ENCODE data around the gene POU3F3. TPM values are rescaled to one million over a fixed set of nuclear protein-coding genes. Genes with fewer than 3 reads are reported as not detected.

POU3F3 gene
- not detected for polyA plus RNA-seq (ENCODE audit: insufficient read length)

DNA sequence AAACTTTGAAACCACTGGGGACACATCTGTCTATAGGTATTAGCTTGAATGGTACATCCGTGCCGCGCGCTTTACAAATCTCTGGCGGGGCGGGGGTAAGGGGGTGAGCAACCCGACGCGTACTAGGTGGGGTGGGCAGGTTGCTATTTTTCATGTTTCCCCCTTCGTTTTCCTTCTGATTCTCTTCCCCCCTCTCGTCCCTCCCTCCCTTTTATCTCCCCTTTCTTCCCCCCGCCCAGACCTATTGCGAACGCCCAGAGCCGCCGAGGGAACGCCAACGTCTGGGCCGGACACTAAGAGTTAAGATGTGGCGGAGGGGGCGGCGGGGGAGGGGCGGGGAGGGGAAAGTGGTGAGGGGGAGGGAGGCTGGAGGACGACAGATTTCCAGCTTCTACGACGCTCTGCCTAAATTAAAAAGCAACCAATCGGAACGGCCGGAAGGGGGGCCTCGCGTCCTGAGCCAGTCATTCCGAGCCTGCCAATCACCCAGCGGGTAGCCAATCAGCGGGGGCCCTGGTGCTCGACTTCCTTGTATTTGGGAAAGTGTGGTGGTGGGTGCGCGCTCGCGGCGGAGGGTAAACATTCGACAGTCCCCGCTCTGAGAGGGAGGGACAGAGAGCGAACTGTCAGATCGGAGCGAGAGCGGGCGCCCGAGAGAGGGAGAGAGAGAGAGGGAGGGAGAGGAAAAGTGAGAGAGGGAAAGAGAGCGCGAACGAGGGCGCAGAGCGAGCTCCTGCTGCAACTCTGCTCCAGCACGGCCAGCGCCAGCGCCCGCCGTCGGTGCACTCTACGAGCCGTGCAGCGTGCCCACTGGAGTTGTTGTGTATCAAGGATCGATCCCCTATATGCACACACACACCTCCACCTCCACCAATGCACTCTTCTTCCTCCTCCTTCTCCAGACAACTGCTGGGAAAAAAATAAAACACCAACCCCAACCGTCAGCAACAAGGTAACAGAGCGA lies at the start of gene POU3F3:
Gene POU3F3, plus strand, starts transcription at position 582 of the 964 bp plus-strand sequence. CDS start 1,396 bp downstream, outside the sequence.
- DNase-seq, result peak; percentile 57

DNA sequence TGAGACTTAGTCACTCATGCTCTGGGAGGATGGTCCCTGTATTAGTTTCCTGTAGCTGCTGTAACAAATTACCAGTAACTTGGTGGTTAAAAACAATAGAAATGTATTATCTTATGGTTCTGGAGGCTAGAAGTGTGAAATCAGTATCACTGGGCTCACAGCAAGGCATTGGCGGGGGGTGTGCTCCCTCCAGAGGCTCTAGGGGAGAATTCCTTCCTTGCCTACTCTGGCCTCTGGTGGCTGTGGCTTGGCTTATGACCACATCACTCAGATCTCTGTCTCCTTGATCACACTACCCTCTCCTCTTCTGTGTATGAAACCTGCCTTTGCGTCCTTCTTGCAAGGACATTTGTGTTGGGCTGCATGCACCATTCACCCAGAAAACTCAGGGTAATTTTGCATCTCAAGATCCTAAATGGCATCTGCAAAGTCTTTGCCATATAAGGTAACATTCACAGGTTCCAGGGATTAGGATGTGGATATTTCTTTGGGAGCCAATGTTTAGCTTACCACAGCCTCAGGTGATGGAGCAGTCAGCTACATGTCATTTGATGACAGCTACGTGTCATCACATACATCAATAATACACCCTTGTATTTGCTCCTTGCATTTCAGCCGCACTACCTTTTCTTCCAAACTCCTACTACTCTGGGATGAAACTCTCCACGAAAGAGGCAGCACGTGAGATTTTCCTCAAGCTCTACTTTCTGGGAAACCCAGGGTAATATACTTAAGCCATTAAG lies 49.6 kb upstream of the POU3F3 start:
- no peak for DNase-seq

DNA sequence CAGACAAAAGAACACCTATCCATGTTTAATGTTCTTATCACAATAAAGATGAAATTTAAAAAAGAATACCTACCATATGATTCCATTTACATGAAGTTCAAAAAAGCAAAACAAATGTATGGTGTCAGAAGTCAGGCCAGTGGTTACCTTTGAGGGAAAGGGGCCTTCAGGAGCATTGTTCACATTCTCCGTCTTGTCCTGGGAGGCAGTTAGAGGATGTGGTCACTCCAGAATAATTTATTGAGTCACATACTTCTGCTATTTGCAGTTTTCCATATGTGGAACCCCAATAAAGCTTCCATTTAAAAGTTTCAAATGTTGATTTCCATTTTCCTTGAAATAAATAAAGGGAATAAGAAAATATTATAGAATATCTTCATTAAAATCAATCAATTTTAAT lies 41.6 kb upstream of the POU3F3 start:
- DNase-seq, result no peak

DNA sequence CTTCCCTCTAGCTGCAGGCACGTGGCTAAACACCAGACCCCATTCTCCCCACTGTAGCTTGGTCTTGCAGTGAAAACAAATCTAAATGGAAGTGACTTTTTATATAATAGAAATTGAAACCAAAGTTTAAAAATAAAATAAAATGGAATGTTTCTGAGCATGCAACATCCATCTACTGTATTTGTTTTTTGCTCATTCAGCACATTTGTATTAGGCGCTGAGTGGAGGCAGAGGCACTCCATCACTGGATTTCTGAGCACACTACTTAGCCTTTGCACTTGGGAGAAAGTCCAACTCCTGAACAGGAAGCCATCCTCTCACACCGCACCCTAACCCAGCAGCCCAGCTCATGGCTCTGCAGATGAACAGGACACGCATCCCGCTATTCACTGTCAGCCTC lies 37.8 kb upstream of the POU3F3 start:
- no peak for DNase-seq

DNA sequence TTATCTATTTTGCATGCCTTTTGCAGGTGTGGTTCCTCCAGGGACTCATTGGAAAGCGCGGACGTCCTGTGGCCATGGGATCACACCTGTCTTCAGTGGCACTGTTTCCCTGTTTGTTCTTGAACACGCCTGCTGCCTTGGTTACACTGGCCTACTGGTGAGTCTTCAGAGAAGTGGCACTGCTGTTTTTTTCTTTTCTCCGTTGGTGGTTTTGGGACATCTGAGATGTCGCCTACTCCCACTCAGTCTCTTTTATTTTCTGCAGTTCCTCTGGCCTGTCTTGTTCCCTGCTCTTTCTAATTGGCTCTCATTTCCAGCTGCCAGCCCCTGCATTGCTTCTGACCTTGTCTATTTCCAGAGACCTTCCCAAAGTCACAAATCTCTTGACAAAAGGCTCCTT lies 35.7 kb upstream of the POU3F3 start:
- no peak for DNase-seq

DNA sequence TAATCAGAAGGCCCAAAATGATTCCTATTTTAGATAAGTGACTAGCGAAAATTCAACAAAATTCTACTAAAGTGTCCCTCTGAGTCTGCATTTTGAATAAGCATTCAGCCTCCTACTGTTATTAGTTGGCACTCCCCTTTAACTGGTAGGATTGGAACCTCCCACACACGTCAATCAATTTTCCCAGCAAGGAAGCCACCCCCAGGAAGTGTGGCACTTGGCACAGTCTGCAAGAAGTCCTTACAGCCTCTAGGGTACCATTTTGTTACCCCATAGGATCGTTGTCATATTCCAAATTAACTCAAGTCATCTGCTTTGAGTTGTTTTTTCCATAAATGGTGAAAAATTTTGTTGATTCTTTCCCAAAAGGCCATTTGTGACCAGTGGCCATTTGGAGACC lies 33.8 kb upstream of the POU3F3 start:
- DNase-seq, result no peak

DNA sequence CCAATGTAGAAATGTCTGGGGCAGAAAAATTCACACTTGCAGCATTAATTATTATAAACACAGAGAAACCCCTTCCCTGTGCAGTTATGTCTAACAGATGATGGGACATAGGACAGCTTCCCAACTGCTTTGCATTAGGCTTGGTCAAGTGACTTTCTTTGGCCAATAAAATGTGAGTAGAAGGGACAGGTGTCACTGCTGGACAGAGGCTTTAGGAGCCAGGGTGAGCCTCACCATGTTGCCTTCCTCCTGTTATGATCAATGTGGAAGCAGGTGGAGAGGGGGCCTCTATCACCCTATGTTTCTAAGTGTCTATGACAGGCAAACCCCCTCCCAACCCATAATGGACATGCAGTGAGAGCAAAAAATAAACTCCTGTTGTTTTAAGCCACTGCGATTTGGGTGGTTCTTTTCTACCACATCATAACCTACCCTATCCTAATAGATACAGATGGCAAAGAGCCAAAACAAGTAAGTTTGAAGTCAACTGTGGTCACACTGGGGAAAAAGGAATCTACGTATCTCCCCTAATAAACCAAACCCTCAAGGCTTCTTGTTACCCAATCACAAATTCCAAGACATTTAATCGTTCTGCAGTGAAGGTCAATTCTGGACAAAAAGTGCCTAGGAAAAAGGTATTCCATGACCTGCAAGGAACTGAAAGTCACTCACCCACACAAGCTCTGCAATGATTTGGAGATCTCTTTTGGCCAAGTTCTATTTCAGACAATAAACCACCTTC lies 28.6 kb upstream of the POU3F3 start:
- no peak for DNase-seq

DNA sequence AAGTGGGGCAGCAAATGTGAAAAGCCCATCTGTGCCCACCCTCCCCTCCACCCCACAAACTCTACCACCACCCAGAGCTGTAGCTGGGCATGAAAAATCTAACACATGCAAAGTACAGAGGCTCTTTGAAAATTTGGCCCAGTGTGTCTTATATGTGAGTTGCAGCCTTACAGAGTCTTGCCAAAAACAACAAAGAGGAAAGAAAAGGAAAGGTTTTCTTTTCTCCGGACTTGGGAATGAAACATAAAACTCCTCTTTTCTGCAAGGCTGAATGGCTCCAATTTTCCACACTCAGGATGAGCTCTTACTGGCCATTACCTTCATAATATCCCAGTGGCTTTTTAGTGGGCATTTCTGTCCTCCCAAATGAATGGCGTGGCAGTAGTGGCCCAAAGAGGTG lies 27.9 kb upstream of the POU3F3 start:
- DNase-seq, result no peak

DNA sequence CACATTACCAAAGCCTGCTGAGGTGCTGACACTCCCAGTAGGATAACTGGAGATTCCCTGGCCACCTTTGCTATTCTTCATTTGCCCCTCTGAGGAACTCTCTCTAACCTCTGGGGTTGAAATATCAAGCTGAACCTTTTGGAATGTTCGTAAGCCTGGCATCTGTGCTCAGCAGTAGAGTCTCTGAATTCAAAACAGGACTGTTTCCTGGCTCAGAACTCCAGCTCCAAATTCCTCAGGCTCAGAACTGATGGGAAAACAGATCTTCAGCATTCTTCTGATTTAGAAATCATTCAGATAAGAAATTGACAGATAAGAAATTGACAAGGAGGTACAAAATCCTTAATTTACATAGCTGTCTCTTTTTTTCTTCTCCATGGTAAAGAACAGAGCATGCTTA lies 22.2 kb upstream of the POU3F3 start:
- no peak for DNase-seq

DNA sequence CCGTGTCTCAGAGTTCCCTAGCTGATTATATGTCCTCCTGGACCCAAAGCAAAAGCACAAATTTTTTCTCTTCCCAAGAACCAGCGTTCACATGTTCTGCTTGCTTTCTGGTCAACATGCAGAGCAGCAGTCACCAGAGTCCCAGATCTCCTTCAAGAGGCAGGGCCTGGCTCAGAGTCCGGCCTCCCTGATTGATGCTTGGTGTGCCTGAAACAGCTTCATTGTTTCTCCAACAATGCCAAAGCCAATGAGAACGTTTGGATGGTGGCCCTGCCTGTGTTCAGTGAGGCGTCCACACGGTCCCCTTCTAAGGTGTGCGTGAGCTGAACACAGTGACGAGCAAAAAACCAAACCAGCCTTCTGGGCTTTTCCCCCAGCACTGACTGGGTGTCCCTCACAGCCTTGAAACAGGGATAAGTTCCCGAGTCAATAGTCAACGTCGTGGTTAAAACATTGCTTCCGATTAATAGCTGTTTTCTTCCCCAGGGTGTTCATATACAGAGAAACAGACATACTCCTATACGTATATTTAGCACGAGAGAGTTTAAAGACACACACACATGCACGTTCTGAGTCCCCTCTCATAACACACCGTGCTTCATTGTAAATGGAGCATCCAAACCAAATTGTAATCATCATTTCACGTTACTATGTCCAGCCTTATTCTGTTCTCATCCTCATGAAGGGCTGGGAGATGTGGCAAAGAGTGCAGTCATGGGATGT lies 19.3 kb upstream of the POU3F3 start:
- DNase-seq, result no peak

DNA sequence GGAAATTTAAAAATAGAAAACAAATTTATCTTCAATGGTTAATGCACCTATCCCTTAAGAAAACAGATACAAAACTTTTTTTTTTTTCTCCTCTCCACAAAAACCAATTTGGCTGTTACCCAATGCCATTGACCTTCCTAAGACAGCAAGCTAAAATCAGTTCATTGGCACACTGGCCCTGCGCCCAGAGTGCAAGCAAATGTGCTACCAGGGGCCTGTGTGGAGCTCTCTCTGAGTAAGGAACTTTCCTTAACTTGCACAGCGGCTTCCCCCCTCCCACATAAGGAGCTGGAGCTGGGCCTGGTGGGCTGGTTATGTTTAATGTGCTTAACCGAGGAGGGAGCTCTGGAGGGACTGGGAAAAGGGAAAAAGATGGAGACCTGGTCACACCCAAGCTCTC lies 17.6 kb upstream of the POU3F3 start:
- no peak for DNase-seq

DNA sequence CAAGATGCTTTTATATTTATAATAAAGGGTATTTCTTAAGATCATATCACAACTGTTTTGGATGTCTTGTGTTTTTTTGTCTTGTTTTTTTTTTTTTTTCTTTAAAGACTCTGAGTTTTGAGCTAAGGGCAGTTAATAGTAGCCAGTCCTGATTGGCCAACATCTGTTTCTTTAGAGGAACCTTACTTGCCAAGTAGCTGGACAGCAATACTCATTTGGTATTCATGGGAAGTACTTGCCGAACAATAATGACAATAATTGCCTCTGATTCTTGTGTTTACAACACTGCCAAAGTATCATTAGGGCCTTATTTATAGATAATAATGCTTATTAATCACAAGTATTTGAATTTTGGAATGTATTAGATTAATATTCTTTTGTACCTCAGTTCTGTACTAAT lies 17.1 kb upstream of the POU3F3 start:
- DNase-seq, result no peak

DNA sequence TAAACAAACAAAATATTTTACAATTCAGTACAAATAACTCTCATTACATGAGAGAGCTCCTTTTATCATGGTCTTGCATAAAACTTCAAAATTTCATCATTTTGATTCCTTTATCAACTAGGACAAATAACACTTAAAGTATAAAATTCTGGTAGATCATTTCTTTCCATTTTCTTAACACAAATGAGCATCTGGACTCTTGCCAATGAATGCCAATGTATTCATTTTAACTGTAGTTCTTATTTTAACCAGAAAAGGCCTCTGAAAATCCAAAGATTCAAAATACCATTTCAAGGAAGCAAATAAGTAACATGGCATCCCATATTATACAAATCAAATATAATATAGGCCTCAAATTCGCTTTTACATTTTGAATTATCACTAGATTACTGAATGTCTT lies 13.8 kb upstream of the POU3F3 start:
- no peak for DNase-seq

DNA sequence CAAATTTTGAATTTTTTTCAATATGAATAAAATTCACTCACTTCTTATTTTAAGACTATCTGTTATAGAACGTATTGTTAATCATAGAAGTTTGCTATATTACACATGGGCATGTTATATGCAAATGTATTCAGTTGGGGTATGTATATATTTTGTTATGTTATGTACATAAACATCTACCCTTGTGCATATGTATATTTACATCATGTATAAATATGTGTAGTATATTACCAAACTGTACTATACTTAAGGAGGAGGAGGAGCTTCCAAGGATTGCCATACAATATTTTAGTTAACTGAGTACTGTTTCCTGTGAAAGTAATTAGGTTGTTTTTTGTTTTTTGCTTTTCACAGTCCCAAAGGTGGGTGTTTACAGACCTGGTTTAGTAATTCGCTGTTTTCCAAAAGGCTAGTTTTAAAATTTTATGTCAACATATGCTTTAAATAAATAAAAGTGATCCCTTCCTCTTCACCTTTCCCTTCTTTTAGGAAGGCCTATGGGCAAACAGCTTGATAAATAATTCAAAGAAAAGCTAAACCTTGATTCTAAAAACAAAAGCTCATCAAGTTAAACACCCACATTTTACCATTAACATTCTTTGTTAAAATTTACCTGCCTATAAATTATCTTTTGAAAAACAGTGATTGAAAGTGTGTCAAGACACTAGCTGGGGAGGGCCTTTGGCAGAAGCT lies 12.9 kb upstream of the POU3F3 start:
- no peak for DNase-seq

DNA sequence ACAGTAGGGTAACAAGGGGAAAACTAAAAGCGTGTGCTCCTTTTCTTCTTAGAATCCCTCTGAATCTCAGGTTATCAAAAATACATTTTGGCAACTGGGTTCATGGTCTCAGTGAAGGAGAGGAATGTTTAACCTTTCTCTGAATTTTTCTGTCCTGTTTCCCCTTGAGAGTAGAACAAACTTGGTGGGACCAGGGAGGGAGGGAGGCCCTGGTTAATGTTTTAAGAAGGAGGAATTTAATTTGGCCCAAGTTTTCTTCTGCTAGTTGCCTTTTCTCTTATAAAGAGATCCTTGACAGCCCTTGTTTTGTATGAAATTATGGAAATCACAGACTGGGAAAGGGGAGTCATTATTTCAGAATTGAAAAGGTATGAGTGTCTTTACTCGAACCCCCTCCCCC lies 12.2 kb upstream of the POU3F3 start:
- no peak for DNase-seq

DNA sequence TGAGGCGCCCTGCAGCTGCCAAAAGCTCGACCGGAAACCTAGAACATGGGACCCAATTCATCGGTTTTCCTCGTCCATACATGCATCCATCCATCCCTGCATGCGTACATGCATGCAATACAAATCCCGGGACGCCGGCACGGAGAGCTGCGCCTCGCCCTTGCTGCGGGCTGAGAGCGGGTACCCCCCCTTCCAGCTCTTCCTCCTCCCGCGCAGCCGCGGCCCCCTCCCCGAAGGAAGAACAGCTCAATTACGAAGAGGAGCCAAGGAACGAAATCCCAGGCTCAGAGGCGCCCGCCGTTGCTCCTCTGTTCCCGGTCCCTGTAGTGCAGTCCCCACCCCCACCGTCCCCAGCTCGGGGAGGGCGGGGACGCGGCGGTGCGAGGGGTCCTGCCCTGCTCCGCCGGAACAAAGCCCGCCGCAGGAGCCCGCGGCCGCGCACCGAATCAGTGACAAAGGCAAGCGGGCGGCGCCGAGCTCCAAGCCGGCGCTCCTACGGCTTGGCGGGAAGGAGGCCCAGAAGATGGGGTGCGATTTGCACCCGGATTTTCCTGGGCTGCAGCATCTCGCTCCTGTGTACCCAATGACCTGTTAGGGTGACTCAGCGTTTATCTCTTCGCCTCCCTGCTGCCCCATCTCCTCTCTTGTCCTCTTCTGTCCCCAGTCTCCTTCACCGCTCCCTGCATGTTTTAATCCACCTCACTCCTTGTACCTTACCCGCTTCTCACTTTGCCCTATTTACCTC lies 8.9 kb upstream of the POU3F3 start:
- DNase-seq, result no peak

DNA sequence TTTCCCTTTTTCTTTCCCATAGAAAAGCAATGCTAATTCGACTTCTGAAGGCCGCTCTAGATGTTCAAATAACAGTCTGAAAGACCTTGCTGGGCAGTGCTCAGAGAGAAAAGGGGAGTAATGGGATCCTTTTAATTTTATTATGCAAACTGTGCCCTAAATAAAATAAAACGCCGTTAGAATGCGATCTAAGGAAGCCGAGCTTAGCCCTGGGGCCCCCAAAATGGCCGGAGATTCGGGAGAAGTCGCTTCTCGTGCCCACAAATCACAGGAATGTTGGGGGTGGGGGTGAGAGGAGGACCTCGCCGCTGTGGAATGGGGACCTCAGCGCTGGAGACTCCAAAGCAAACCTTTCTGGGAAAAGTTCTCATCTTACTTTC lies 8.4 kb upstream of the POU3F3 start:
- no peak for DNase-seq

DNA sequence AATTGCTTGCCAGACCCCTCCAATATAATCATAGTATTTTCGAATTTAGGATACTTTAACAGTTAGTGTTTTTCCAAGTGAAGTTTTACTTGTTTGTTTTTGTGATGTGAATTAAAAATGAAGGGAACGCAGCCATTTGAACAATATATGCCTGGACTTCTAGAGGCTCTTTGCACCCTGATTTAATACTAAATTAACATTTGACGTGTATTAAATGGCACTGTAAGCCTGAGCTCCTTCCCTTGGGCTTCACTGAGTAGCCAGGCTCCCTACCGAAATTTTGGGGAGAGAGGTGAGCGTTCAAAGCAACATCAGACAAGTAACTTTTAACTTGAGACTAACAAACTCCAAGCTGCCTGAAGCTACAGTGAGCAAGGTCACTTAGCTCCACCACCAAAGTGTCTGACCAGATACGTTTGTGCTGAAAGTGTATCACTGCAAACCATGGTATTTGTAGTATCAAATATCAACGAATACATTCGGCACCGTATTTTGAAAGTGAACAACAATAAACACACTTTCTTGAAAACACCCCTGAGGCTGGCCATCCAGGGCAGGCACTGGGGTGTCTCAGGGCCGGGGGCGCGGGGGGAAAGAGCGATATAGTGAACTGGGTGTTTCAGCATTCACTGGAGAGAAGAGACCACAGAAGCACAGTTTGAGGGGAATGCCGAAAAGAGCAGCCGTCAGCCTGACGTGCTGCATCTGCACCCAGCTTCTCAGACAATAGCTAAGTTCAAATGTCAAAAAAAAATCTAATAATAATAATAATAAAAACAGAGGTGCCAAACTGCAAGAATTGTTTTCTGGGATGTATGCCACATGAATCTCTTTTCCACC lies 7.7 kb upstream of the POU3F3 start:
- DNase-seq, result no peak

DNA sequence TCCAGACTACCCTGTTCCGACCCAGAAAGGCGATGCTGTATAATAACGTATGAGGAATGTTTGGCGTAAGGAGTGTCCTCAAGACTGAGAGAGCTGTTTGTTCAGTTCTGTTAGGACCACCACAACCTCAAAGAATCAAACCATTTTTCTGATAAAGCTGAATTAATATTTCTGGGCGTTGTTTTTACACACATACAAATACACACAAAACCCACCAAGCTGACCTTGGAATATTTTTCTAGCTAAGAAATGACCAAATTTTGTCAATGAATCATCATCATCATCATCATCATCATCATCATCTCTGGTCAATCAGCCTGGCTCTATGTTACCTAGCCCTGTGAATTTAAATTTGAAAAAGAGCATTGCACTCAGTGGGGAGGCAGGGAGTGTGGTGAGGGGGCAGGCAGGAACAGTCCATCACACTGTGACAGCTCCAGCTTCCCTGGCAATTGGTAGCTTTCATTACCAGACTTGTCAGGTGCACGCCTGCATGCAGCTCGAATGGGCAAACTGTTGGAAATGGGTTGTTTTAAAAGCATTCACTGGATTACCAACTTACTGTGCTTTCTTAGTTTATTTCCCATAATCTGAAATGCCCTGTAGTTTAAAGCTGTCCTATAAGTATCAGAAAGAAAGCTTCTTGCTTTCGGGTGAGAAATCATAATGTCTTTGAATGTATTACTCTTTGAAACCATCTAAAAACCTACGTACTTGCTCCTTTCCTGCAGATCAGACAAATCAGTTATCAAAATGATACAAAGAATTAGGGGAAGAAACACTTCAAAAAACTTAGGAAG lies 6.9 kb upstream of the POU3F3 start:
- no peak for DNase-seq
